ENCODE measurements around the gene NOBOX.
A peak's percentile ranks its signal among the peaks of the same experiment; 100 is the strongest.

The NOBOX gene

GRCh38 chr7:144404946-144405345 is 1.5 kb upstream of the NOBOX start:
- no peak overlapping the region for H3K4me2 ChIP-seq (ENCODE audit: insufficient read depth, low read length, poor library complexity, severe bottlenecking)
- H3K27me3 ChIP-seq (ENCODE audit: control insufficient read depth in 3 of 3, insufficient read depth in 3 of 3, low read depth in 1 of 3, low read length in 3 of 3), result no peaks in the 10 kb centered on the region
- H2BK15ac ChIP-seq (ENCODE audit: low read length), result no peak overlapping the region
- H2BK120ac ChIP-seq (ENCODE audit: low read depth, low read length), result no peak overlapping the region
- no peak overlapping the region for H3K27ac ChIP-seq (replicated peaks; ENCODE audit: low read length)
- no peaks in the 10 kb centered on the region for H3K9me3 ChIP-seq (replicated peaks in 1 of 2; ENCODE audit: control insufficient read depth in 2 of 2, insufficient read depth in 1 of 2, low read depth in 1 of 2, low read length in 2 of 2)
- no peak overlapping the region for H3K9ac ChIP-seq (ENCODE audit: low read depth, low read length, poor library complexity)
- no CpG with 5 or more reads among the region's 4 CpGs for WGBS, 2 donors (ENCODE audit: extremely low coverage in 2 of 2, insufficient read length in 2 of 2, insufficient replicate concordance in 1 of 2)
- no peaks in the 10 kb centered on the region for H3K79me1 ChIP-seq (ENCODE audit: low read depth, low read length)
- no peak overlapping the region for H3K18ac ChIP-seq (ENCODE audit: low read length)
- DNase-seq (ENCODE audit: low spot score), result no peak
- no peak overlapping the region for H2AFZ ChIP-seq (ENCODE audit: low read length)
- H4K8ac ChIP-seq (ENCODE audit: low read depth, low read length), result no peak overlapping the region
- no peak overlapping the region for H3K4ac ChIP-seq (ENCODE audit: low read length)
- no peak overlapping the region for H3K14ac ChIP-seq (ENCODE audit: low read length)
- H3K4me1 ChIP-seq (ENCODE audit: control insufficient read depth in 2 of 2, insufficient read depth in 1 of 2, low read depth in 1 of 2, low read length in 2 of 2), result peaks cover 0 to 3% of the 10 kb centered on the region in 2 donors
- H3K36me3 ChIP-seq (replicated peaks in 1 of 2; ENCODE audit: control insufficient read depth in 2 of 2, insufficient read depth in 2 of 2, low read length in 2 of 2), result no peaks in the 10 kb centered on the region
- no peak overlapping the region for H3K23ac ChIP-seq (ENCODE audit: low read depth, low read length, poor library complexity)
- no peak overlapping the region for H2BK12ac ChIP-seq (ENCODE audit: low read length)
- H2BK5ac ChIP-seq (ENCODE audit: low read length), result no peak overlapping the region
- peak overlapping the region in 1 of 2 donors; percentile 6 for H3K4me3 ChIP-seq (ENCODE audit: low read length in 2 of 2)
- H2AK5ac ChIP-seq (ENCODE audit: low read depth, low read length), result no peak overlapping the region
- no peak overlapping the region for H4K91ac ChIP-seq (ENCODE audit: low read depth, low read length, poor library complexity)

- WGBS, 2 donors (ENCODE audit: extremely low coverage in 2 of 2, insufficient read length in 2 of 2, insufficient replicate concordance in 1 of 2), result no CpG with 5 or more reads among the region's 11 CpGs
- no peak overlapping the region for H3K23ac ChIP-seq (ENCODE audit: low read depth, low read length, poor library complexity)
- H4K8ac ChIP-seq (ENCODE audit: low read depth, low read length), result no peak overlapping the region
- H3K79me1 ChIP-seq (ENCODE audit: low read depth, low read length), result no peaks in the 10 kb centered on the region
- H2BK120ac ChIP-seq (ENCODE audit: low read depth, low read length), result no peak overlapping the region
- H3K18ac ChIP-seq (ENCODE audit: low read length), result no peak overlapping the region
- no peak for DNase-seq (ENCODE audit: low spot score)
- H2BK12ac ChIP-seq (ENCODE audit: low read length), result no peak overlapping the region
- peaks cover 0 to 3% of the 10 kb centered on the region in 2 donors for H3K4me1 ChIP-seq (ENCODE audit: control insufficient read depth in 2 of 2, insufficient read depth in 1 of 2, low read depth in 1 of 2, low read length in 2 of 2)
- H3K27ac ChIP-seq (replicated peaks; ENCODE audit: low read length), result no peak overlapping the region
- H3K4me3 ChIP-seq (ENCODE audit: low read length in 2 of 2), result no peak overlapping the region
- H3K9me3 ChIP-seq (replicated peaks in 1 of 2; ENCODE audit: control insufficient read depth in 2 of 2, insufficient read depth in 1 of 2, low read depth in 1 of 2, low read length in 2 of 2), result no peaks in the 10 kb centered on the region
- H3K4me2 ChIP-seq (ENCODE audit: insufficient read depth, low read length, poor library complexity, severe bottlenecking), result no peak overlapping the region
- H3K36me3 ChIP-seq (replicated peaks in 1 of 2; ENCODE audit: control insufficient read depth in 2 of 2, insufficient read depth in 2 of 2, low read length in 2 of 2), result no peaks in the 10 kb centered on the region
- no peak overlapping the region for H2BK5ac ChIP-seq (ENCODE audit: low read length)
- no peak overlapping the region for H4K91ac ChIP-seq (ENCODE audit: low read depth, low read length, poor library complexity)
- no peak overlapping the region for H2AFZ ChIP-seq (ENCODE audit: low read length)
- H3K27me3 ChIP-seq (ENCODE audit: control insufficient read depth in 3 of 3, insufficient read depth in 3 of 3, low read depth in 1 of 3, low read length in 3 of 3), result no peaks in the 10 kb centered on the region
- H3K9ac ChIP-seq (ENCODE audit: low read depth, low read length, poor library complexity), result no peak overlapping the region
- no peak overlapping the region for H3K14ac ChIP-seq (ENCODE audit: low read length)
- no peak overlapping the region for H2AK5ac ChIP-seq (ENCODE audit: low read depth, low read length)
- H3K4ac ChIP-seq (ENCODE audit: low read length), result no peak overlapping the region
- no peak overlapping the region for H2BK15ac ChIP-seq (ENCODE audit: low read length)
These were observed 391 bp downstream of the NOBOX start for GRCh38 chr7:144403102-144403501.

GRCh38 chr7:144401490-144401889 is 2.0 kb downstream of the NOBOX start:
- DNase-seq (ENCODE audit: low spot score), result no peak
- Histone ChIP-seq H3K4me3 (ENCODE audit: low read length in 2 of 2) (no peak overlapping the region), H3K36me3 (replicated peaks in 1 of 2; ENCODE audit: control insufficient read depth in 2 of 2, insufficient read depth in 2 of 2, low read length in 2 of 2) (no peaks in the 10 kb centered on the region), H2BK120ac (ENCODE audit: low read depth, low read length) (no peak overlapping the region), H3K23ac (ENCODE audit: low read depth, low read length, poor library complexity) (no peak overlapping the region), H3K9ac (ENCODE audit: low read depth, low read length, poor library complexity) (no peak overlapping the region), H2BK12ac (ENCODE audit: low read length) (no peak overlapping the region), H3K27ac (replicated peaks; ENCODE audit: low read length) (no peak overlapping the region), H2AFZ (ENCODE audit: low read length) (no peak overlapping the region), H2AK5ac (ENCODE audit: low read depth, low read length) (no peak overlapping the region), H3K9me3 (replicated peaks in 1 of 2; ENCODE audit: control insufficient read depth in 2 of 2, insufficient read depth in 1 of 2, low read depth in 1 of 2, low read length in 2 of 2) (no peaks in the 10 kb centered on the region), H3K14ac (ENCODE audit: low read length) (no peak overlapping the region), H3K4ac (ENCODE audit: low read length) (no peak overlapping the region), H3K4me1 (ENCODE audit: control insufficient read depth in 2 of 2, insufficient read depth in 1 of 2, low read depth in 1 of 2, low read length in 2 of 2) (no peaks in the 10 kb centered on the region), H3K18ac (ENCODE audit: low read length) (no peak overlapping the region), H4K91ac (ENCODE audit: low read depth, low read length, poor library complexity) (no peak overlapping the region), H2BK5ac (ENCODE audit: low read length) (no peak overlapping the region), H3K27me3 (ENCODE audit: control insufficient read depth in 3 of 3, insufficient read depth in 3 of 3, low read depth in 1 of 3, low read length in 3 of 3) (no peaks in the 10 kb centered on the region), H4K8ac (ENCODE audit: low read depth, low read length) (no peak overlapping the region), H3K4me2 (ENCODE audit: insufficient read depth, low read length, poor library complexity, severe bottlenecking) (no peak overlapping the region), H2BK15ac (ENCODE audit: low read length) (no peak overlapping the region), H3K79me1 (ENCODE audit: low read depth, low read length) (no peaks in the 10 kb centered on the region)
- no CpG with 5 or more reads among the region's 5 CpGs for WGBS, 2 donors (ENCODE audit: extremely low coverage in 2 of 2, insufficient read length in 2 of 2, insufficient replicate concordance in 1 of 2)

GRCh38 chr7:144399946-144400345 is 3.5 kb downstream of the NOBOX start:
- H3K4me2 ChIP-seq (ENCODE audit: insufficient read depth, low read length, poor library complexity, severe bottlenecking), result no peak overlapping the region
- H3K27ac ChIP-seq (replicated peaks; ENCODE audit: low read length), result no peak overlapping the region
- no peak overlapping the region for H2BK5ac ChIP-seq (ENCODE audit: low read length)
- no peak overlapping the region for H2BK120ac ChIP-seq (ENCODE audit: low read depth, low read length)
- no peaks in the 10 kb centered on the region for H3K79me1 ChIP-seq (ENCODE audit: low read depth, low read length)
- no peaks in the 10 kb centered on the region for H3K4me1 ChIP-seq (ENCODE audit: control insufficient read depth in 2 of 2, insufficient read depth in 1 of 2, low read depth in 1 of 2, low read length in 2 of 2)
- WGBS, 2 donors (ENCODE audit: extremely low coverage in 2 of 2, insufficient read length in 2 of 2, insufficient replicate concordance in 1 of 2), result no CpG with 5 or more reads among the region's 11 CpGs
- no peak overlapping the region for H3K14ac ChIP-seq (ENCODE audit: low read length)
- no peak overlapping the region for H3K4me3 ChIP-seq (ENCODE audit: low read length in 2 of 2)
- DNase-seq (ENCODE audit: low spot score), result no peak
- H3K9ac ChIP-seq (ENCODE audit: low read depth, low read length, poor library complexity), result no peak overlapping the region
- no peak overlapping the region for H4K8ac ChIP-seq (ENCODE audit: low read depth, low read length)
- no peak overlapping the region for H2AK5ac ChIP-seq (ENCODE audit: low read depth, low read length)
- no peak overlapping the region for H2BK15ac ChIP-seq (ENCODE audit: low read length)
- H4K91ac ChIP-seq (ENCODE audit: low read depth, low read length, poor library complexity), result no peak overlapping the region
- no peak overlapping the region for H3K4ac ChIP-seq (ENCODE audit: low read length)
- H3K27me3 ChIP-seq (ENCODE audit: control insufficient read depth in 3 of 3, insufficient read depth in 3 of 3, low read depth in 1 of 3, low read length in 3 of 3), result no peaks in the 10 kb centered on the region
- H2BK12ac ChIP-seq (ENCODE audit: low read length), result no peak overlapping the region
- H2AFZ ChIP-seq (ENCODE audit: low read length), result no peak overlapping the region
- no peak overlapping the region for H3K18ac ChIP-seq (ENCODE audit: low read length)
- H3K9me3 ChIP-seq (replicated peaks in 1 of 2; ENCODE audit: control insufficient read depth in 2 of 2, insufficient read depth in 1 of 2, low read depth in 1 of 2, low read length in 2 of 2), result peaks cover 0 to 2% of the 10 kb centered on the region in 2 donors
- H3K36me3 ChIP-seq (replicated peaks in 1 of 2; ENCODE audit: control insufficient read depth in 2 of 2, insufficient read depth in 2 of 2, low read length in 2 of 2), result no peaks in the 10 kb centered on the region
- H3K23ac ChIP-seq (ENCODE audit: low read depth, low read length, poor library complexity), result no peak overlapping the region
